Activated CD8-positive, alpha-beta memory T cell treated with anti-CD3 and anti-CD28 coated beads for 4 hours (primary cell): ENCODE data around the gene L3MBTL3.

Source experiments
- DNase-seq, 2 donors: peaks; one replicate each; pipeline ENCODE4 v3.0.0-alpha.2; 2020; ENCODE audit warnings: low read depth in 2 of 2

The L3MBTL3 gene

DNA sequence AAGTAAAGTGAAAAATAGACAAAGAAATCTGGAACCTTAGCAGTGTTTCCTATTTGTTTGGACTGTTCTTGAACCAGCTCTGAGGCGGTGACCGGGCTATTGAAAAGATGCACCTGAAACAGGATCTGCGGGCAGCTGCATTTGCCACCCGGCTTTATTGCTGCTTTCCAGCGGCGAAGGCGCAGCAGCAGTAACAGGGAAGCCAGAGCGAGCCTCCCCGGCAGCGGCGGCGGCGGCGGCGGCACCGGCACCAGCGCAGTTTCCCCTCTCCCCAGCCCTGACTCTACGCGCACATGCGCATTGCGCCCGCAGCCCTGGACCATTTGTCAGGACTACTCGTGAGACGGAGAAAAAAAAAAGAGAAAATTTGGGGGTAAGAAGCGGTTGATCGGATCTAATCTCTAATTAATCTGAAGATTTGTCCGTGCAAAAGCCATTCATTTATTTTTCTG is at the start of gene L3MBTL3:
L3MBTL3 (plus strand) TSS at position 290 of the 452 bp plus-strand sequence. CDS start 24,119 bp downstream, outside the sequence.
- peak; percentile 74 to 77 for DNase-seq

DNA sequence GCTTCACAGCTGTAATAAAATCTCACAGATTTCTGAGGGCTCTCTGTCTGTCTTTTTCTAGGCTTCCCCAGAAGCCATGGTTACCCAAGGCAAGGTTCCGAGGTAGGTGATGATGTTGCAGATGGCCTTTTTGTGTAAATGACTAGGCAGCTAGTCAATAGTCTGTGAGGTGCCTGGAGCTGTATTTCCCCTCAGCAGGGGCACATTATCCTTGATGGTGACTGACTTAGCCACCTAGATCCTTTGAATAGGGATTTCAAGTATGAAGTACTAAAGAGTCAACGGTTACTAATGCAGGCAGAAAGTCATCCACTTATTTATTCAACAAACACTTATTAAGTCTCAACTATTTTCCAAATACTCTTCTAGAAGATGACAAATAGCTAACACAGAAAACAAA is 49.3 kb upstream of the L3MBTL3 start:
- DNase-seq: no peak

DNA sequence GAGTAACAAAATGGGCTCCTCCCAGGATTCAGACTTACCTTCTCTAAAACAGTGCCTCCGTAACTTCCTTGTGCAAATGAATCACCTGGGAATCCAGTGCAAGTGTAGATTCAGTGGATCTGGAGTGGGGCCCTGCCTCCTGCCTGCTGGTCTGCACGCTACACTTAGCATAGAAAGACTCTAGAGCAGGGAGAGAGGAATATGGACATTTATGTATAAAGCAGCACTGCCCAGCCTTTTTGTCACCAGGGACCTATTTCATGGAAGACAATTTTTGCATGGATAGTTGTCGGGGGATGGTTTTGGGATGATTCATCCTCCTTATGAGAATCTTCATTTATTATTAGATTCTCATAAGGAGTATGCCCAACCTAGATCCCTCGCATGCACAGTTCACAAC is 42.3 kb upstream of the L3MBTL3 start:
- DNase-seq: no peak

DNA sequence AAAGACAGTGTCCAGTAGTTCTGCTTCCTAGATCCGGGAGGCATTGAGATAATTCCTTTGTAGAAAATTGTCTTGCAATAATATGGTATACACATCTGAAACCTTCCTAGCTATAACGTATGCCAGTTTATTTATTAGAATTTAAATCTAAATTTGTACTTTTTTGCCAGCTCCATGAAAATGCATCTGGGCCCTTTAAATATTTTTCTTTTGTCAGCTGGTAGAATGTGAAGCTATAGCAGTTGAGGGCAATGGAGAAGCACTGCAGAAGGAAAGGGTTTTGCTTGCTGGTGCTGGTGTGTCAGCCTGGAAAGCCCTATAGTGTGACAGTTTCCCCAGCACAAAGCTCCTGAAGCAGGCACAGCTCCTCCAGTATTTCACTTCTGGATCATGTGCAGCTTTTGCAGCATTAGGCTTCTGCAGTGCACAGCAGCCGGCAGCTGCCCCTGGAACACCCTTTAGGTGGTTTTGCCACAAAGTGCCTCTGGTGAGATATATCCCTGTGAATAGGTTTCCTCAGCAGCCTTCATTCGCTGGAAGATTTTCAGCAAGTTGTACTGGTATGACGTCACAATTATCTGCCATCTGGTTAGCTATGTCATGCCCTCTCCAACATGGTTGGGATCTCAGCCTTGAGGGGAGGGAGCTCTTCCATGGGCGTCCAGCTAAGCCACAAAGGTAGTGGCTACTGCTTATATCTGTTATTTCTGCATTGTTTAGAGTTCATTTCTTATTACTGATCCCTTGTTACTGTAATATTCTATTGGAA is 40.0 kb upstream of the L3MBTL3 start:
- no peak for DNase-seq

DNA sequence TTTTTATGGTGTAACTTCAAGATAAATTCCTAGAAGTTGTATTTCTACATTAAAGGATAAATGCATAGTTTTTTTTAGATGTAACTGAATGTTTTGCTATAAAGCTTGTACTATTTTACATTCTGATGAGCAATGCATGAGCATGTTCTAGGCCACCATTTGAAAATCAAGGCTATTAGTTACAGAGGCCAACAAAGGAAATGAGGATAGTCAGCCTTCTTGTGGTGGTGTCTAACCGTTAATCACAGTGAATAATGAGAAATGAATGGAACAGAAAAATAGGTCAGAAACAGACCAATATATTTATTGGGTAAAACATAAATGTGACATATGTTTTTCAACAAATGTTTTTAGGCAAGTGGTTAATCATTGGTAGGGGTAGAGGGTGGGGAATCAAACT is 37.6 kb upstream of the L3MBTL3 start:
- no peak for DNase-seq

DNA sequence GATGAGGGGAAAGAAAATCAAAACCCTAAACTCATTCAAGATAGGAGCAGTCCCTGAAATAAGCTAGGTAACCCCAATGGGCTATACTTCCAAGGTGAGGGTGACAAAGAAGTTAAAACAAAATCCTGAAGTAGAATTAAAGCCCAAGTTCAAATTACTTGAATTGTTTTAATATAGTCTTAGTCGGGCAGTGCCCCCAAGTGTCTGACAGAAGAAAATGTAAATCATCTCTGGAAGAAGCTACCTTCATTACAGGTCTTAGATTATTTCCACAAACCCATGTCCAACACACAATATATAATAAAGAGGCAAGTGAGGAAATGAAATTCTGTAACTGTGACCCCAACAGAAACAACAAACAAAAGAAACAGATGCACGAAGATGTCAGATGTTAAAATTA is 36.8 kb upstream of the L3MBTL3 start:
- no peak for DNase-seq

DNA sequence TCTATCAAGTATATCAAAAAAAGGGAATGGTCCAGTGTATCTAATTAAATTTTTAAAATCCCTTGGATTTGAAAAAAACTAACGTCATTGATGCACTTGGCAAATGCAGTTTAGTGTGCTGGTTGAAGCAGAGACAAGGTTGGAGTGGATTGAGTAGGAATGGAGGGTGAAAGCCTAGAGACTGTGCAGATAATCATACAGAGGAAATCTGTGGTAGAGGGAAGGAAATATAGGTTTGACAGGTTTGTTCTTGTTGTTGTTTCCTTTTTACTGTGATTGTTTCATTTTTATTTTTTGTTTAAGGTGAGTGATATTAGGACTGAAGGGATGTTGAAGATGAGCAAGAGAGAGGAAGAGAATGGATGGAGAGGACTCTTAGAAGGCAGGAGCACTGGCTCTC is 29.0 kb upstream of the L3MBTL3 start:
- DNase-seq: no peak

DNA sequence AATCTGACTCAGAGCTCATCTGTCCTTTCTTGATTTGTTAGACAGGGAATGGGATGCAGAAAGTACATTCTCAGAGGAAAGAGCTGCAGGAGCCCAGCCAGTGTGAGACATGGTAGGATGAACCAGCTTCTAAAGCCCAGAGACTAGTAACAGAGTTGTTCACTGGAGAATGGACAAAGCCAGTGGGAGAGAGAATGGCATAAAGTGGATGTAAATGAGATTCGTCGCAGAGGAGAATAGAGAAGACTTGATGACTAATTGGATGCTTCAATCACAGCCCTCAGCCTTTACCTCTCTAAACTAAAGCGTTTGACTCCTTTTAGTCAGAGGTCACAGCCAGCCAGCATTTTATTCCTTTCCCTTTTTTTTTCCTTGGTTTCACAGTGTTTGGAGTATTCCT is 25.5 kb upstream of the L3MBTL3 start:
- no peak for DNase-seq

DNA sequence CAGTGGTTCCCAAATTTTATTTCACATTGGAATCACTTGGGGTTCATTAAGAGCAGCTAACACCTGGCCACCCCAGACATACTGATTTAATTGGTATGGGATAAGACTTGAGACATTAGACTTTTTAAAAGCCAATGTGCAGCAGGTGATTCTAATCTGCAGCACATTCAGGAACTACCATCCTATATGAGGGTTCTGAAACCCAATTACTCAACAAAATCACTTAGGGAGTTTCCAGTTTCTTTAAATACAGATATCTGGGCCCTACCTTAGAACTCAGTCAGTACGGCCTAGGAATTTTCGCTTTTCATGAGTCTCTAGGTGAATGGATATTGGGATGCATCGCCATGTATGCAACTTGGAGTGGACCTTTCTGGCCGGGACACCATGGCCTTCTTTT is 24.0 kb upstream of the L3MBTL3 start:
- DNase-seq: no peak

DNA sequence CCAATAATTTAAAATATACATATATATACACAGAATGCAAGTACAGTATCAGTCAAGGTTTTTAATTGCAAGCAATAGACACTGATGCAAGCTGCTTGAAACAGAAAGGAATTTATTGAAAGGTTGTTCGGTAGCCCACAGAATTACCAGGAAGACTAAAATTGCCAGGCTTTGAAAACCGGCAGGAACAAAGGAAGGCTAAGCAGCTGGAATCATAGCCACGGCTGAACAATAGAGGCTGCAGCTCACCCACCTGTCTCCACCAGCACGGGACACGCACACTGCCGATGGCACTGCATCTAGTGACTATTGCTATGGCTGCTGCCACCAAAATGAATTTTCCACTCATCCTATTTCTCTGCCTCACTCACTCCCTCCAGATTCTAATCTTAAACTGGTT is 22.0 kb upstream of the L3MBTL3 start:
- DNase-seq: no peak

DNA sequence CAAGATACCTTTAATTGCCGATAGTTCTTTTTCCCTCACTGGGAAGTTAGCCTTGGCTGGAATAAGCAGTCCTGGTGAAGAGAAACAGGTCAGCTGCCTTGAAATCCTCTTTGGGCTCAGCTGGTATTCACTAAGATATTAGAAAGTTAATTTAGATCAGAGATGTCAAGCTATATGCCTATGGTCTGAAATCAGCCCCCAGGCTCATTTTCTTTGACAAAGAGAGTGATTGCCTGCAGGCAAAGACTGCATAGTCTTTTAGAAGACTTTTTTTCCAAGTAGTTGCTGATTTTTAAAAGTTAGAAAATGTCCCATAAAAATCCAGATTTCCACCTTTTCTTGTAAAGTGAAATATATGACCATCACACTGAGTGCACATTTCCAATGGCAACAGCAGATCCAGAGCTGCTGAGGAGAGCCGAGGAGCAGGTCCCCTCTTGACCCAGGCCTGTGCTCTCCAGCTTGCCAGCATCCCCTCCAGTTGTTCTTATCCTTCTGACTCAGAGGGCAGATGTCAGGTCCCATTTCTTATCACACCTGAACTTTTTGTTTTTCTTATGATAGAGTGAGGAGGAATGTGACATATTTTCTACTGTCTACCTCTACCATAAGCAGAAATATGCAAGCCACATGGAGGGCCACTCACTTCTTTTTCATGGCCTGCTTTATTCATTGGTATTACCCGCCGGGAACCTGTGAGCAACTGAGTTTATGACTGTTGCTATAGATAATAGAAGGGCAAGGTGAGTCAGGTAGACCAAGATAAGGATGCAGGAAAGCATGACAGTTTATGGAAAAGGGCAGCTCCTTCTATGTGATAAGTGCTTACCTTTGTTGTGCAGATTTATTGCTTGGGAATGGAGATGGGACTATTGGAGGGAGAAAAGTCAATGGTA is 17.6 kb upstream of the L3MBTL3 start:
- DNase-seq: no peak

DNA sequence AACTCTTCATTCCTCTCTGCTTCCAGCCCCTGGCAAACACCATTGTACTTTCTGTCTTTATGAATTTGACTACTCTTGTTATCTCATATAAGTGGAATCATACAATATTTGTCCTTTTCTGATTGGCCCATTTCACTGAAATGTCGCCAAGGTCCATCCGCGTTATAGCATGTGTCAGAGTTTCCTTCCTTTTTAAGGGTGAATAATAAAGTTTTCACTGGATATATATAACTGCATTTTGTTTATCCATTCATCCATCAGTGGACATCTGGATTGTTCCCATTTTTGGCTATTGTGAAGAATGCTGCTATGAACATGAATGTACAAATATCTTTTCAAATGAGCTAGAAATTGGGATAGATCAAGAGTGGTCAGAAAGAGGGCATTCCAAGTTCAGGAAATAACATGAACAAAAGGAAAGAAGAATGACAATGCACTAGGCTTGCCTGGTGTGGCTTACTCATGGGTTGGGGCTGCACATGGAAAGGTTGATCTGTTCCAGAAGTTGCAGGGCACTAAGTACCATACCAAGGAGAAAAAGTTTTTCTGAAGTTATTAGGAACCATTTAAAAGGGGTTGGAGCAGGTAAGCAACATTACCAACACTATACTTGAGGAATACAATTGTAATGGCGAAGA is 10.0 kb upstream of the L3MBTL3 start:
- no peak for DNase-seq

DNA sequence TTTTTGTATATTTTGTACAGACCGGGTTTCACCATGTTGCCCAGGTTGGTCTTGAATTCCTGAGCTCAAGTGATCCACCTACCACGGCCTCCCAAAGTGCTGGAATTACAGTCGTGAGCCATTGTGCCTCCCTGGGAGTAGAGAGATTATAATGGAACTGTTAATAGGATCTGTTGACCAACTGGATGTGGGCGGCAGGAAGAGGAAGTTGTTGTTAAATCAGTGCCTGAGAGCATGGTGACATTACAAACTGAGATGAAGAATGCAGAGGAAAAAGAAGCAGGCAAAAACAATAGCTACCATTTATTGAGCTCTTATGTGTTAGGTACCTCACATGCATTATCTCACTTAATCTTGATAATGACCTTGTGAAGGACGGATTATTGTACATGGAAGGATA is 9.2 kb upstream of the L3MBTL3 start:
- DNase-seq: no peak

DNA sequence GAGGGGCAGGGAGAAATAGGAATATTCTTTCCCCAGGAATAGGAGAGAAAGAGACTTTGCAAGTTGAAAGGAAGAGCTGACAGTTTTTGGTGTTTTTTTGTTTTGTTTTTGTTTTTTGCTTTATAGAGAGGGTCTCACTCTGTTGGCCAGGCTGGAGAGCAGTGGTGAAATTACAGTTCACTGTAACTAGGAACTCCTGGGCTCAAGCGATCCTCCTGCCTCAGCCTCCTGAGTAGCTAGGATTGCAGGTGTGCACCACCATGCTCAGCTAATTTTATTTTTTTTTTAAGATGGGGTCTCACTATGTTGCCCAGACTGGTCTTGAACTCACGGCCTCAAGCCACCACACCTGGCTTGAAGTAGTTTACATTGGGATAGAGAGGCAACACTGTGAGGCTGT is 8.0 kb upstream of the L3MBTL3 start:
- DNase-seq: no peak

DNA sequence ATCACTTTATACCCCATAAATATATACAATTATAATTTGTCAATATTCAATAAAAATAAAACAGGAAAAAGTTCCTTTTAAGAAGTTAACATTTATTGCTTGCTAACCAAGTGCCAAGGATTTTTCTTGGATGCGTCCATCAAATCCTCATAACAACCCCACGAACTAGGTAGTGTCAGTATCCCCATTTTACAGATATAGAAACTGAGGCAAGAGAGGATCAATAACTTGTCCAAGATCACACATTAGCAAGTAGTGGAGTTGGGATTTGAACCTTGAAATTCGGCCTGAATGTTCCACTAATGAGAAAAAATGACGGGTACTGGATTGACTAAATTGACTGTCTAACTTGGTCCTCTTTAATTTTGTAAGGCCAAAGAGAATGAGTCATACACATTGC is 5.7 kb upstream of the L3MBTL3 start:
- no peak for DNase-seq

DNA sequence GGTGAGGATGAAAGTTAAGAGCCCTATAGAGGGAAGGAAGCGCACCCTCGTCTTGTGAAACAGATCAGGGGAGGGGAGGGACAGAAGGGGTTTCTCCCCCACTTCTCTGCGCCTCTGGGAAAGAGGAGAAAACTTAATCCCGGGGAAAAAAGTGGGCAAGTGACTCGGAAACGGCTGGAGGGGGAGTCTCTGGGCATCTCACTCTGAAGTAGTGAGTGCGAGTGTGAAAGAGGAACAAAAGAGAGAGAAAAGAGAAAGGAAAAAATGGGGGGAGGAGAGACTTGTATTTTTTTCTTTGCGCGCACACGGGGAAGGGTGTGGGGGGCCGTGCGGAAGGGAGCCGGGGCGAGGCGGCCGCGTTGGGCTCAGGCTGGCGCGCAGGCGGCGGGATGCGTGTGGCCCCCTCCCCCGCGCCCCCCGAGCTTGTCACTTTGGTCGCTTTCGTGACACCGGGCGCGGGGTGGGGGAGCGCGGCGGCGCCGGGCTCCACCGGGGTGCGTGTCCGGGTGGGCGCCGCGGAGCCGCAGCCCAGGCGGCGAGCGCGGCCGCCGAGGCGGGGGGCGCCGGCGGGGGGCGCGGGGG is 454 bp downstream of the L3MBTL3 start:
- no peak for DNase-seq

DNA sequence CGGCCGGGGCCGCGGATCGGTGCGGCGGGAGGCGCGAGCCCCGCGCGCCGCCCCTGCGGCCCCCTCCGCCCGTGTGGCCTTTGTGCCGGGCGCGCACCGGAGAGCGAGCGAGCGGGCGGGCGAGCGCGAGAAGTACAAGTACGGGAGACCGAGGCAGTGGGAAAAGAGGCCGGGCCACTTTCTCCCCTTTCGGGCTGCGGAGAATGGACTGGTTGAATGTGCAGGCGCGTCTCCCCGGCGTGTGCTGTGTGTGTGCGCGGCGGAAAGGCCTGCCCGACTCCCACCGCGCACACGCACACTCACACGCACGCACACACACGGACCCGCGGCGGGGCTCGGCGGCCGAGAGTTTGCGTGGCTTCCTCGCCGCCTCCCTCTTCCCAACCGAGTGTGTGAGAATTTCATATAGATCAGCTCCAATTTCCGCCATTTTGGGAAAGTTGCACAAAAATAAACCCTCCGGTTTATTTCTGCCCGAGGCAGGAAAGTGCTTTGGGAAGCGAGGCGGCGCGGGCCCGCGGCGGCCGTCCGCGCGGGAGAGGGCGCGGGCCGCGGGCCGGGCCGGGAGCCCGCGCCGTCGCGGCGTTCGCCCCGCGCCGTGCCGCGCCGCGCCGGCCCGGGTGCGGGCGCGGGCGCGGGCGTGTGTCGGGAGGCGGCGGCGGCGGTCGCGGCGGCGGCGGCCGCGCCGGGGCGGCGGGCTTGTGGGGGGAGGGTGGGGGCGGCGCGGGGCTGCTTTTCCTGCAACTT is 1.1 kb downstream of the L3MBTL3 start:
- no peak for DNase-seq

DNA sequence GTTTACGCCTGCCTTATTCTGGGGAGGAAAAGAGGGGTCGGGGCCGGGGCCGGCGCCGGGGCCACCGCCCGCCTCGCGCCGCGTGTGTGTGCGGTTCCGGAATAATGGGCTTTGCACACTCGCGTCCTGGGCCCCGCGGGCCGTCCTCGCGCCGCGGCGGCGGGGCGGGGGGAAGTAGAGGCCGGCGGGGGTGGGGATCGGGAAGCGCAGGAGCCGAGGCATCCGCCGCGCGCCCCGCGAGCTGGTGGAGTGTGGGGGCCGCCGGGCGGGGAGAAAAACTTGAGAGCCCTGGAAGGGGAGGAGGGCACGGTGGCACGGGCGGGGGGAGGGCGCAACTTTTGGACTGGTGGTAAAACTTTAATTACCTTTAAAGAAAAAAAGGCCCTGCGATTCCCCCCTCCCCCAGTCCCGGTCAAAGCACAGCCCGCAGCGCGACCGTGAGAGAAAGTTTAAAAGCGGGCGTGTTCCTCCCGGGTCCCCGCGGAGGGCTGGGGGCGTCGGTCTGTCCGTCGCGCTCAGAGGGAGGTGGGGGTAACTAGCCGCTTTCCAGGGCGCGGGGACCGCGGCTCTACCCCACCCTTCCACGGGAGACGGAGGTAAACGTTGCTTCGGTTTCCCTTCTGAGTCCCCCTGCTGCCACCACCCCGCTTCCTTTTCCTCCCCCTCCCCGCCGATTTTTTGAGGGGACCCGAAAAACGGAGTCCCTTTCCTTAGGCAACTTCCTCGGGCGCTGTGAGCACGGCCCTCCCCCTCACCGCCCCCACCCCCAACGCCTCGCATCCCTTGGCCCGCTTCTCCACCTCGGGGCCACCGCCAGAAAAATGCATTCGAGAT is 1.9 kb downstream of the L3MBTL3 start:
- peak in 1 of 2 donors; percentile 10 for DNase-seq

DNA sequence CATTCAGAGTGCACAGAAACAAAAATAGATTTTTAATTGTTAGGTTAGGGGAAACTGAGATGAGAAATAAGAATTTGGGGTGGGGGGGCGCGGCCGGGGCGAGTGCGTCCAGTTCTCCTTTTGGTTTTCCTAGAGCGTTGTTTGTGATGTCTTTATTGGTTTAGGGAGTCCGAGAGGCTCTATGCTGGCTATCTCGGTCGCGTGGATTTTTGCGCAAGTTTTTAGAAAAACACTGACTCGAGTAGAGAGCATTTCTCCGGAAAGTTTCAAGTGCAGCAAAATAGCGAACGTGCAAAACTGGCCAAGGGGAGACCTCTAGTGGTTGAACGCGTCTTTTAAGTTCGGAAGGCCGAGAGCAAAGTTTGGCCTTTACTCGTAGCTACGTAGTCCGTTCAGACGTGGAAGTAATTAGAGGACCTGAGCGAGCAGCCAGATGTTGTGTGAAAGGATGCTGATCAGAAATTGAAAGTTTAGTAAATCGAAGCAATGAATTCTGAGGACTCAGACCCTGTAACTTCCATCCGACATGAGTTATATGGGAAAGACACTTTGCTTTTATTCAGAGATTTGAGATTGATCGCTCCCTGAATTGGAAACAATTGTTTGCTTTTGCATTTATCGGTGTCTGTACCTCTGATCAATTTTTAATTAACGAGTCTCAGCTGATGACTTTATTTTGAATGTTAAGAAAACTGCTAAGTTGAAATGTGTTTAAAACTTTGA is 2.7 kb downstream of the L3MBTL3 start:
- peak; percentile 54 to 64 for DNase-seq

DNA sequence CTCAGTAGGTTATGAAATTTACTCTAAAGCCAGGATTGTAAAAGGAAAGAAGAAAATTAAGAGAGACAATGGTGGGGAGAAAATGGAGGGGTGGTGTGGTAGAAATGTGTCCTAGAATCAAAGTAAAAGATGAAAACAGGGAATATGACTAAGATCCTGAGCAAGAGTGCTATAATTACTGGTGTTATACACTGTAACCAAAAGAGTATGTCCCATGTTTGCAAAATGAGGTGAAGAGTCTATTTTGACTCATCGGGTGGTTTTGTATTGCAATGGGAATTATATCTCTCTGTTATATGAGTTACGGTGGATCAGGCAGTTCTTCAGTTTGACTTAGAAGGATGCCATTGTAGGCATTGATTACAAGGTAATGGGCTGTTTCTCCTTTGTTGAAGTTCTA is 8.5 kb downstream of the L3MBTL3 start:
- DNase-seq: no peak
